H1 (cell line): Measurements from ENCODE around the gene PDZD2.

ENCODE experiments used
- BRCA1 ChIP-seq: IDR thresholded peaks from 2 replicates; pipeline ENCODE4 v1.6.1; 2012; ENCODE audit warnings: low read depth, low read length, improper control_type of control experiment
- EZH2 ChIP-seq: fragments of 200-600 bp; sonication (generic); IDR thresholded peaks from 2 replicates; pipeline ENCODE4 v1.7.1; 2012; ENCODE audit warnings: low read depth, mild to moderate bottlenecking, moderate library complexity, low read length, inconsistent platforms; ENCODE audit not compliant: severe bottlenecking
- GABPA ChIP-seq: IDR thresholded peaks from 2 replicates; pipeline ENCODE4 v1.6.1; 2011; ENCODE audit warnings: mild to moderate bottlenecking, low read length, moderate library complexity, borderline replicate concordance; ENCODE audit not compliant: insufficient read depth
- HDAC2 ChIP-seq, 2 experiments: fragments of 300-600 bp in 1 of 2; sonication (generic) in 1 of 2; IDR thresholded peaks; 2 replicates each; pipeline ENCODE4 v1.6.1; 2011 to 2012; ENCODE audit warnings: low read depth in 2 of 2, low read length in 2 of 2, mild to moderate bottlenecking in 2 of 2, moderate library complexity in 2 of 2, borderline replicate concordance in 1 of 2, inconsistent platforms in 1 of 2
- POLR2A ChIP-seq, 2 experiments: IDR thresholded peaks; 1 replicate in 1 of 2; 2 replicates in 1 of 2; pipeline ENCODE4 v1.6.1; 2011; ENCODE audit warnings: low read depth in 2 of 2, low read length in 2 of 2, mild to moderate bottlenecking in 2 of 2; ENCODE audit errors: control extremely low read depth in 1 of 2
- POU5F1 ChIP-seq: IDR thresholded peaks from 2 replicates; pipeline ENCODE4 v1.6.1; 2011; ENCODE audit warnings: low read depth, mild to moderate bottlenecking, low read length, moderate library complexity
- RNF2 ChIP-seq: fragments of 200-900, 300-1000 bp; sonication (generic); IDR thresholded peaks from 2 replicates; pipeline ENCODE4 v1.7.1; 2016; ENCODE audit warnings: borderline replicate concordance, low read depth, mild to moderate bottlenecking, antibody characterized with exemption, low read length; ENCODE audit not compliant: poor library complexity, severe bottlenecking; ENCODE audit errors: missing control alignments
- SAP30 ChIP-seq: fragments of 300-600 bp; sonication (generic); IDR thresholded peaks from 2 replicates; pipeline ENCODE4 v1.7.1; 2012; ENCODE audit warnings: low read length, moderate library complexity, mild to moderate bottlenecking, inconsistent platforms; ENCODE audit not compliant: insufficient read depth, insufficient replicate concordance
- SIX5 ChIP-seq: IDR thresholded peaks from 2 replicates; pipeline ENCODE4 v1.6.1; 2011; ENCODE audit warnings: mild to moderate bottlenecking, low read depth, low read length
- SP4 ChIP-seq: IDR thresholded peaks from 2 replicates; pipeline ENCODE4 v1.6.1; 2012; ENCODE audit warnings: low read length, inconsistent platforms
- ZNF274 ChIP-seq: IDR thresholded peaks from 2 replicates; pipeline ENCODE4 v1.7.0; 2012; ENCODE audit warnings: low read length, borderline replicate concordance; ENCODE audit errors: extremely low read depth
- TF ChIP-seq, protein P1 (sequence below), 3 experiments: IDR thresholded peaks; 1 replicate in 2 of 3; 2 replicates in 1 of 3; pipeline versions ENCODE4 v1.5.1 to v1.6.1; 2011; ENCODE audit warnings: low read length in 3 of 3, mild to moderate bottlenecking in 3 of 3, inconsistent platforms in 2 of 3, low read depth in 1 of 3, moderate library complexity in 1 of 3; ENCODE audit not compliant: insufficient read depth in 1 of 3; ENCODE audit errors: control extremely low read depth in 1 of 3
- TF ChIP-seq, protein P2 (sequence below): IDR thresholded peaks from 2 replicates; pipeline ENCODE4 v1.6.1; 2011; ENCODE audit warnings: low read depth, mild to moderate bottlenecking, low read length; ENCODE audit not compliant: insufficient read depth

DNA sequence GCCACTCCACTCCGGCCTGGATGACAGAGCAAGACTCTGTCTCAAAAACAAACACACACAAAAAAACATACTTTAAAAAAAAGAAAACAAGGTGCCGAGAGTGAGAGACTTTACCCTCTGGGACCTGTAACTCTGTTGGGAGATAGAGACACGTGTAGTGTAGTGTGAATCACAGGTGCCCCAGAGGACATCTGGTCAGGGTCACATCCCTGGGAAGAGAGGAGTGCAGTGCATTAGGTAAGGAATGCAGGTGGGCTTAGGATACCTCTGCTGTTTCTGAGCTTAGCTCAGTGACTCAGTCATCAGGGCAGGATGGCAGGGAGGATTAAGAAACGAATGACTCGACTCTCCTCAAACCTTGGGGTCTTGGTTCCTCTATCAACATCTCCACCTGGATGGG lies 360.5 kb downstream of the PDZD2 start:
- TF ChIP-seq, protein P1, sequence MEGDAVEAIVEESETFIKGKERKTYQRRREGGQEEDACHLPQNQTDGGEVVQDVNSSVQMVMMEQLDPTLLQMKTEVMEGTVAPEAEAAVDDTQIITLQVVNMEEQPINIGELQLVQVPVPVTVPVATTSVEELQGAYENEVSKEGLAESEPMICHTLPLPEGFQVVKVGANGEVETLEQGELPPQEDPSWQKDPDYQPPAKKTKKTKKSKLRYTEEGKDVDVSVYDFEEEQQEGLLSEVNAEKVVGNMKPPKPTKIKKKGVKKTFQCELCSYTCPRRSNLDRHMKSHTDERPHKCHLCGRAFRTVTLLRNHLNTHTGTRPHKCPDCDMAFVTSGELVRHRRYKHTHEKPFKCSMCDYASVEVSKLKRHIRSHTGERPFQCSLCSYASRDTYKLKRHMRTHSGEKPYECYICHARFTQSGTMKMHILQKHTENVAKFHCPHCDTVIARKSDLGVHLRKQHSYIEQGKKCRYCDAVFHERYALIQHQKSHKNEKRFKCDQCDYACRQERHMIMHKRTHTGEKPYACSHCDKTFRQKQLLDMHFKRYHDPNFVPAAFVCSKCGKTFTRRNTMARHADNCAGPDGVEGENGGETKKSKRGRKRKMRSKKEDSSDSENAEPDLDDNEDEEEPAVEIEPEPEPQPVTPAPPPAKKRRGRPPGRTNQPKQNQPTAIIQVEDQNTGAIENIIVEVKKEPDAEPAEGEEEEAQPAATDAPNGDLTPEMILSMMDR (IDR thresholded peaks at IDR 0.05; ENCODE audit: control extremely low read depth in 1 of 3, insufficient read depth in 1 of 3, low read depth in 1 of 3, low read length in 3 of 3) = no peak
- TF ChIP-seq, protein P2, sequence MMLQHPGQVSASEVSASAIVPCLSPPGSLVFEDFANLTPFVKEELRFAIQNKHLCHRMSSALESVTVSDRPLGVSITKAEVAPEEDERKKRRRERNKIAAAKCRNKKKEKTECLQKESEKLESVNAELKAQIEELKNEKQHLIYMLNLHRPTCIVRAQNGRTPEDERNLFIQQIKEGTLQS = no peak
- TF ChIP-seq SIX5 (no peak), SP4 (no peak), POLR2A (IDR thresholded peaks at IDR 0.05; ENCODE audit: control extremely low read depth in 1 of 2, low read depth in 2 of 2, low read length in 2 of 2) (no peak), RNF2 (no peak), ZNF274 (no peak), GABPA (no peak), BRCA1 (no peak), POU5F1 (no peak), EZH2 (no peak), HDAC2 (IDR thresholded peaks at IDR 0.05; ENCODE audit: borderline replicate concordance in 1 of 2, low read depth in 2 of 2, low read length in 2 of 2) (no peak), SAP30 (no peak)
